Measurements from ENCODE around the gene MYO1F.
"Not testable (repeated sequence)": the region's sequence is repeated elsewhere in the genome, so short reads cannot be mapped to it uniquely, and the experiment has no call there.

The MYO1F gene

GRCh38 chr19:8561075-8561764 is 16.0 kb downstream of the MYO1F start:
- DNase-seq (ENCODE audit: low spot score) = no peak
- H3K4me3 ChIP-seq = no peak overlapping the region
- no peak overlapping the region for H3K27ac ChIP-seq
- TF ChIP-seq, protein P1, sequence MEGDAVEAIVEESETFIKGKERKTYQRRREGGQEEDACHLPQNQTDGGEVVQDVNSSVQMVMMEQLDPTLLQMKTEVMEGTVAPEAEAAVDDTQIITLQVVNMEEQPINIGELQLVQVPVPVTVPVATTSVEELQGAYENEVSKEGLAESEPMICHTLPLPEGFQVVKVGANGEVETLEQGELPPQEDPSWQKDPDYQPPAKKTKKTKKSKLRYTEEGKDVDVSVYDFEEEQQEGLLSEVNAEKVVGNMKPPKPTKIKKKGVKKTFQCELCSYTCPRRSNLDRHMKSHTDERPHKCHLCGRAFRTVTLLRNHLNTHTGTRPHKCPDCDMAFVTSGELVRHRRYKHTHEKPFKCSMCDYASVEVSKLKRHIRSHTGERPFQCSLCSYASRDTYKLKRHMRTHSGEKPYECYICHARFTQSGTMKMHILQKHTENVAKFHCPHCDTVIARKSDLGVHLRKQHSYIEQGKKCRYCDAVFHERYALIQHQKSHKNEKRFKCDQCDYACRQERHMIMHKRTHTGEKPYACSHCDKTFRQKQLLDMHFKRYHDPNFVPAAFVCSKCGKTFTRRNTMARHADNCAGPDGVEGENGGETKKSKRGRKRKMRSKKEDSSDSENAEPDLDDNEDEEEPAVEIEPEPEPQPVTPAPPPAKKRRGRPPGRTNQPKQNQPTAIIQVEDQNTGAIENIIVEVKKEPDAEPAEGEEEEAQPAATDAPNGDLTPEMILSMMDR (IDR thresholded peaks at IDR 0.05) = no peak

DNA sequence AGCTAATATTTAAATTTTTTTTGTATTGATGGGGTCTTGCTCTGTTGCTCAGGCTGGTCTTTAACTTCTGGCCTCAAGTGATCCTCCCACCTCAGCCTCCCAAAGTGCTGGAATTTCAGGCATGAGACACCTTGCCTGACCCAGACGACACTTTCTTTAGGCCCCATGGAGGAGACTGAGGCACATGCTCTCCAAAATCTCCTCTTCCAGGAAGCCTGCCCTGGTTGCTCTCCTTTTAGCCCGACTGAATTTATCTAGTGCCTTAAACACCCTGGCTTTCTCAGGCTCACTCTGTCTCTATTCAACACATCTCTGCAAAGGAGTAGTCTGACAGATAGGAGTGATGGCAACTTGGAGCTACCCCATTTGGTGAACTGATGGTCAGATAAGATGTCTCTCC is 18.9 kb downstream of the MYO1F start:
- TF ChIP-seq, protein P1 (IDR thresholded peaks at IDR 0.05) = no peak
- no peak for DNase-seq (ENCODE audit: low spot score)
- Histone ChIP-seq H3K27ac (no peak overlapping the region), H3K4me3 (no peak overlapping the region)

DNA sequence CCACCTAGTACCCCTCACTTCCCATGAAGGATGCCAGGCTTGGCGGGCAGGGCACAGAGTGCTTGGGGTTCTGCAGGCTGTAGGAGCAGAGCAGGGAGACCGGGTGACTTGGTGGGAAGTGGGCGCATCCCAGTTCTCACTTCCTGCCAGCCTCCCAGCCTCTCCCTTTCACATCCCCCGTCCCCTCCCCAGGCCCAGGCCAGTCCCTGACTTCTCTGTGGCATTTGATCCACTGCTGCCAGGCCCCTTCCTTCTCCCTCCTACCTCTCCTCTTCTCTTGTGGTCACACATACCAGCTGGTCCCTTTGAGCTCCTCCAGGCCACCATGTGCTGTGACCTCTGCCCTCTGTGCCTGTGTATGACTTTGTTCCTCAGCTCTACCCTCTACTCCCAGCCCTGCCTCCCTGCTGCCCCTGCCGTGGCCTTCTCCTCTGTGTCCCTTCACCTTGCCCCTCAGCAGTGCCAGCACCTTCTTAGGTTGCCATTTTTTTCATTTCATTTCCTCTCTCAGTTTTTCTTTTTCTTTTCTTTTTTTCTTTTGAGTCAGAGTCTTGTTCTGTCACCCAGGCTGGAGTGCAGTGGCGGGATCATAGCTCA is 19.5 kb downstream of the MYO1F start:
- DNase-seq (ENCODE audit: low spot score) = no peak
- TF ChIP-seq, protein P1 (IDR thresholded peaks at IDR 0.05) = no peak
- Histone ChIP-seq H3K4me3 (no peak overlapping the region), H3K27ac (no peak overlapping the region)

- H3K27ac ChIP-seq; DNase-seq (ENCODE audit: low spot score); H3K4me3 ChIP-seq: not testable (repeated sequence)
Measured at GRCh38 chr19:8553729-8554128, 23.5 kb downstream of the MYO1F start.

- no peak for DNase-seq (ENCODE audit: low spot score)
Measured at GRCh38 chr19:8552810-8553209, 24.4 kb downstream of the MYO1F start.

GRCh38 chr19:8550070-8550469 is 27.2 kb downstream of the MYO1F start:
- DNase-seq (ENCODE audit: low spot score) = no peak
- H3K4me3 ChIP-seq = no peak overlapping the region

More at GRCh38 chr19:8552810-8553209, 24.4 kb downstream of the MYO1F start:
- Histone ChIP-seq H3K4me3 (no peak overlapping the region), H3K27ac (no peak overlapping the region)
- TF ChIP-seq, protein P1 (IDR thresholded peaks at IDR 0.05) = no peak

GRCh38 chr19:8545743-8546142 is 31.5 kb downstream of the MYO1F start:
- DNase-seq (ENCODE audit: low spot score) = no peak
- Histone ChIP-seq H3K4me3 (no peak overlapping the region), H3K27ac (no peak overlapping the region)
- TF ChIP-seq, protein P1 (IDR thresholded peaks at IDR 0.05) = no peak

More at GRCh38 chr19:8550070-8550469, 27.2 kb downstream of the MYO1F start:
- no peak overlapping the region for H3K27ac ChIP-seq
- TF ChIP-seq, protein P1 (IDR thresholded peaks at IDR 0.05) = no peak

All from coronary artery (tissue), 2 donors.